GM18873 (cell line): ENCODE measurements around the gene SUMO3.

Experiments used
- ATAC-seq: cut with Tn5 transposase; IDR thresholded peaks from one replicate; pipeline ENCODE4 v1.9.1; 2021; ENCODE audit warnings: mild to moderate bottlenecking, moderate library complexity, moderate number of reproducible peaks; ENCODE audit not compliant: unreplicated experiment, low FRiP score

SUMO3 gene

GRCh38 chr21:44817914-44818639 lies at the start of gene SUMO3:
TSS of gene SUMO3 (minus strand) at chr21:44818062. CDS start at chr21:44817968, 94 bp downstream.
- ATAC-seq: no peak

GRCh38 chr21:44867464-44867863 lies 49.6 kb upstream of the SUMO3 start:
- no peak for ATAC-seq

GRCh38 chr21:44866780-44867179 lies 48.9 kb upstream of the SUMO3 start:
- no peak for ATAC-seq

DNA sequence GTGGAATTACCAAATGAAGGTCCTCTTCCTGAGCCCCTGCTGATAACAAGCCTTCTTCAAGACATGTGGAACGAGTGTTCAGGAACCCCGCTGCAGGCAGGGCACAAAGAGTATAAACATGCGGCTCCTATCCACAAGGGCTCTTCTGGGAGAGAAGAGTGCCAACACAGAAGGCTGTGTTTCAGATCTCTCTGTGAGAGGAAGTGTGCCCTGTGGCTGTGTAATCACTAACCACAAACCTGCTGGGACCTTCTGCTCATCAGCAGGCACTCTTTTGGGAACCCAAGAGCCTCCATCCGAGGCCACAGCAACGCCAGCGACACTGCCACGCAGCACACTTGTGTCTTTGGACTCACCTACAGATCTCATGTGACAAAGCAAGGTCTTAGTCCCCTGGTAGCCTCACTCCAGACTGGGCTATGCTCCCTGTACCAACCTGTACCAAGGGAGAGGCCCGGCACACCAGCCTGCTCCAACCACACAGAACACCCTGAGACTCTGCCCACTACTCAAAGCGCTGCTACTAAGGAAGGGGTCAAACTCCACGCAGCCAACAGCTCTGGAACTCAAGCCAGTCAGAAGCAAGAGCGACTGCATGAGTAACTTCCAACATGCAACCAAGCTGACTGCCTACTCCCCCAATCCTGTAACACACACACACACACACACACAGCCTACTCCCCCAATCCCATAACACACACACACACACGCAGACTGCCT lies 47.9 kb upstream of the SUMO3 start:
- ATAC-seq: no peak

GRCh38 chr21:44862869-44863685 lies 45.2 kb upstream of the SUMO3 start:
- ATAC-seq: no peak

- ATAC-seq: no peak
Measured at GRCh38 chr21:44858791-44859190, 40.9 kb upstream of the SUMO3 start.

DNA sequence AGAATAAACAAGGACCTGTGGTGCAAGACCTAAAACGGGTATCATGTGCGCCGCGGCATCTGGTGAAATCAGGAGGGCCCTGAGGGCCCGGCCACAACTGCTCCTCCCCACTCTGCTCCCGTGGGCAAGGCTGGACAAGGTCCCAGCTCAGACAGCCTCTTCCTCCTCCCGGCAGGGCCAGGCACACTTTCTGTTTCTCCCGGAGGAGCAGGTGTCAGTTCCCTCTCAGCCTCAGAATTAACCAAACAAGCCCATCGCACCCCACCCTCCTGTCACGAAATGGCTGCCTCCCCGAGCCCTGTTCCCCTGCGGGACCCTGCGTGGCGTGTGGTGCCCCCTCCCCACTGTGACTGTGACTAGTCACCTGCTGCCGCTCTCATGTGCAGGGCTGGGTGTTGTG lies 40.4 kb upstream of the SUMO3 start:
- ATAC-seq: no peak

DNA sequence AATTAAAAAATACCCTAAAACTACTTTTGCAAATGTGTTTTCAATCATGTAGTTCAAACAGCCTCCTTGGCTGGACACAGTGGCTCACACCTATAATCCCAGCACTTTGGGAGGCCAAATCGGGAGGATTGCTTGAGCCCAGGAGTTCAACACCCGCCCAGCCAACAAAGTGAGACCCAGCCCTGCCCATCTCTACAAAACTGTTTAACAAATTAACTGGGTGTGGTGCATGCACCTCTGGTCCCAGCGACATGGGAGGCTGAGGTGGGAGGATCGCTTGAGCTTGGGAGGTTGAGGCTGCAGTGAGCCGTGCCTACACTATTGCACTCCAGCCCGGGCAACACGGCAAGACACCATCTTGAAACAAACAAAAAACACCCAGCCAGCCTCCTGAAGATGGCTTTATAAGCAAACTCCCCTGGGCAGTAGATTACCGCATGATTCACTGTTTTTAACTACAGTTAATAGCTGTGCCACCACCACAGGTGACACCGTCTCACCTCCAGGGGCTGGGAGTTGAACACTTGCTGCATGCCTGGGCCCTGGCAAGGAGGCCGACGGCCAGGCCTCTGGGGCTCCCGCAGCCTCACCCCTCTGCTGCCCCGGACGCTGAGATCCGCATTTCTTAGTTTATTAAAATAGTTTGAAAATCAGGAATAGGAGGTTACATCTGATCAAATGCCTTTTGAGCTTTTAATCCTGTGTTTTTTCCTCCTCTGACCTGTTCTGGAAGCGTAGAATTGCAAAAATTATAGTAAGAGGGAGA lies 39.4 kb upstream of the SUMO3 start:
- ATAC-seq: no peak

DNA sequence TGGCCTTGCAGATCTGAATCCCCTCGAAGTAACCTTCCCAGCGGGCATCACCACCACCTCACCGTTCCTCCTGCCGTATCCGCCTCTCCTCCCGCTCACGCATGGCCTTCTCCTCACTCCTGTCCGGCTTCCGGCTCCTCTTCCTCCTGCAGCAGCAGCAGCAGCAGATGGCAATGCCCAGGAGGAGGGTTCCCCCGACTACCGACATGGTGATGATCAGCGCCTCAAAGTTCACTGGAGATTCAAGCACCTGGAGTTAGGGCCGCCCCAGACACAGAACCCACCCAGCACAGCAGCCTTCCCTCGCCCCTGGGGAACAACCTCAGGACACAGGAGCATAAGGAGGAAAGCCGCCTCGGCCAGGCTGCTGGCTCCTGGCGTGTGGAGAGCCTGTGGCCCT lies 38.3 kb upstream of the SUMO3 start:
- no peak for ATAC-seq

- ATAC-seq: no peak
Measured at GRCh38 chr21:44855572-44855971, 37.7 kb upstream of the SUMO3 start.

GRCh38 chr21:44854664-44855446 lies 37.0 kb upstream of the SUMO3 start:
- ATAC-seq: no peak

DNA sequence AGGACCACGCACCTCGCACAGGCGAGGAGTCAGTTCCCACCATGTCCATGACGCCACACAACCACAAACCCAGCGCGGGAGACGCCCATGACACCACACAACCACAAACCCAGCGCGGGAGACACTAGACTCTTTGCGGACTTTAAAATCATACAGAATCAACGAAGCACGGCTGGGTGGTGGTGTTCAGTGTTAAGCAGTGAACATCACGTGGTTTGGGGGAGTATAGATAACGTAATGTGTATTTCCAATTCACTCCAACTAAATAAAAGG lies 36.5 kb upstream of the SUMO3 start:
- ATAC-seq: no peak

GRCh38 chr21:44853601-44854390 lies 35.9 kb upstream of the SUMO3 start:
- ATAC-seq: no peak

DNA sequence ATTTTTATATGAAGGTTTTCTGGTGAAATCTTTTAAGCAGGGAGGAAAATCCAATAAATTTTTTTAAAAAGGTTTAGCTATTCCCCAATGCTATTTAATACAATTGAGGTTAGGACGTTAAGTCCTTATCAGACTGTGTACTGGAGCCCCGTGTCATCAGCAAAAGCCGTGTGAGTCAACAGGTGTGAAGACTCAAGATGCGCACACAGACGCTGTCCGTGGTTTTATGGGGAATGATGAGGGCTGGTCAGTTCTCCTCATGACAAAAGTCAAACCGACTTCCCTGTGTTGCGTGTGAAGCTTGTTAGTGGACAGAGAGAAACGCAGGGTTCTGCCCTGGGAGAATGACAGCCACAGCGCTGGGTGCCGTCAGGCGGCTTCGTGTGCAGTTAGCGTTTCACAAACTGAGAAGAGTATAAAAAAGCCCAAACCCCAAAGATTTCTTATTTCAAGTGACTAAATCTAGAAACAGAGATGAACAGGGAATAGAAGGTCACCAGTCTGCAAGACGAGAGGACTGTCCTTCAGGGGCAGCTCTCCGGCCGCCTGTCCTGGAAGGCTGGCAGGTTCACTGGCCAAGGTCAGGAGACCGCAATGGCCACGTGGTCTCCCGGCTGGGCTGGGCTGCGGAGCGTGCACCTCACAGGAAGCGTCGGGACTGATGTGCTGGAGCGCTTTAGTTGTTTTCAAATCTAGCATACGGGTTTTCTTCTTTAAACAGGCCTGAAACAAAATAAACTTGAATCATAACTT lies 33.2 kb upstream of the SUMO3 start:
- ATAC-seq: no peak

DNA sequence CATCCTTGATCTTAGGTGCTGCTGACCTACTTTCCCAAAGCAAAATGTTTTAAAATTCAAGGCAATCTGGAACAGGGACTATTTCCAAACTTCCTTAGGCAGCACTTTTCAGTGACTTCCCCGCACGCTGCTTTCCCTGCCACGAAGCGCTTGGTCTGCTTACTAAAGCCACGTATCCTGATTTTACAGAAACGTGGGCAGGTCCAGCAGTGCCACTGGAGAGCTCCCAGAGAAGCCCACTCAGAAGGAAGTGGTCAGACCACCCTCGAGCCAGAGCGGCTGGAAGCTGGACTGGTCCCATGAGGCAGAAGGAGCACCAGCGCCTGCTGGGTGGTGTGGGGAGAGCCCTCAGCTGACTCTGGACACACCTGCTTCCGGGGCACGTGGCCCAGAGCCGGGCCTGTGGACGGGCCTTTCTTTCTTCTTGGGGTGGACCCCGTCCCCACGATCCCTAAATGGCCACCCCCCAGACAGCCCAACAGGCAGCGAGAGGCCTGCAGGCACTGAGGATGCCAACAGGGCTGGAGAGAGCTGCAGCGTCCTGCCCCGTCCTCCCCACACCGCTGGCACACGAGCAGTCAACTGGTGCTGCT lies 32.4 kb upstream of the SUMO3 start:
- no peak for ATAC-seq

GRCh38 chr21:44849616-44850130 lies 31.8 kb upstream of the SUMO3 start:
- no peak for ATAC-seq

- ATAC-seq: no peak
Measured at GRCh38 chr21:44848821-44849521, 31.1 kb upstream of the SUMO3 start.
